H9 (cell line): ENCODE measurements around the gene CDK8. TPM values are rescaled to one million over a fixed set of nuclear protein-coding genes. Genes with fewer than 3 reads are reported as not detected.
A peak's percentile ranks its signal among the peaks of the same experiment; 100 is the strongest.

Experiments
- DNase-seq: peaks from one replicate; pipeline ENCODE4 v3.0.0-alpha.2; 2017
- H2AFZ ChIP-seq: one replicate; pipeline ENCODE4 v1.6.1; 2013; ENCODE audit warnings: mild to moderate bottlenecking, low read length, control low read depth, moderate library complexity
- H2AK5ac ChIP-seq: 2 replicates; pipeline ENCODE4 v1.6.1; 2013; ENCODE audit warnings: low read length, control low read depth, mixed read lengths; ENCODE audit not compliant: insufficient read length
- H2BK120ac ChIP-seq: one replicate; pipeline ENCODE4 v1.6.1; 2013; ENCODE audit warnings: low read depth, mild to moderate bottlenecking, low read length, control low read depth, inconsistent platforms; ENCODE audit not compliant: poor library complexity, severe bottlenecking
- H2BK12ac ChIP-seq: 2 replicates; pipeline ENCODE4 v1.6.1; 2013; ENCODE audit warnings: low read length, control low read depth, mixed read lengths, low read depth; ENCODE audit not compliant: insufficient read length
- H2BK15ac ChIP-seq: 2 replicates; pipeline ENCODE4 v1.6.1; 2013; ENCODE audit warnings: low read depth, low read length, control low read depth
- H2BK20ac ChIP-seq: one replicate; pipeline ENCODE4 v1.6.1; 2013; ENCODE audit warnings: low read depth, mild to moderate bottlenecking, low read length, control low read depth, inconsistent platforms; ENCODE audit not compliant: poor library complexity, severe bottlenecking
- H2BK5ac ChIP-seq: 2 replicates; pipeline ENCODE4 v1.6.1; 2013; ENCODE audit warnings: low read length, control low read depth, mixed read lengths; ENCODE audit not compliant: insufficient read length
- H3K14ac ChIP-seq: 2 replicates; pipeline ENCODE4 v1.6.1; 2013; ENCODE audit warnings: low read length, control low read depth; ENCODE audit not compliant: insufficient read depth
- H3K18ac ChIP-seq: 2 replicates; pipeline ENCODE4 v1.6.1; 2013; ENCODE audit warnings: low read depth, mild to moderate bottlenecking, mixed read lengths, low read length, control low read depth; ENCODE audit not compliant: insufficient read length
- H3K23ac ChIP-seq: 2 replicates; pipeline ENCODE4 v1.6.1; 2013; ENCODE audit warnings: low read length, control low read depth, mixed read lengths, low read depth; ENCODE audit not compliant: insufficient read length
- H3K23me2 ChIP-seq: 2 replicates; pipeline ENCODE4 v1.6.1; 2013; ENCODE audit warnings: low read depth, mild to moderate bottlenecking, mixed read lengths, low read length, control low read depth; ENCODE audit not compliant: insufficient read length, poor library complexity, severe bottlenecking
- H3K27ac ChIP-seq: 2 replicates; pipeline ENCODE4 v1.5.1; 2013; ENCODE audit warnings: low read length, control low read depth, mixed read lengths, low read depth; ENCODE audit not compliant: insufficient read length
- H3K27me3 ChIP-seq: 2 replicates; pipeline ENCODE4 v1.6.1; 2013; ENCODE audit warnings: low read length, control low read depth, inconsistent platforms; ENCODE audit not compliant: insufficient read depth
- H3K4ac ChIP-seq: 2 replicates; pipeline ENCODE4 v1.6.1; 2013; ENCODE audit warnings: low read depth, mild to moderate bottlenecking, control low read depth, inconsistent platforms, low read length, moderate library complexity
- H3K4me1 ChIP-seq: 2 replicates; pipeline ENCODE4 v1.6.1; 2013; ENCODE audit warnings: low read length, control low read depth, inconsistent platforms; ENCODE audit not compliant: insufficient read depth
- H3K4me2 ChIP-seq: 2 replicates; pipeline ENCODE4 v1.6.1; 2013; ENCODE audit warnings: low read length, control low read depth, mixed read lengths; ENCODE audit not compliant: insufficient read length, insufficient read depth
- H3K56ac ChIP-seq: 2 replicates; pipeline ENCODE4 v1.6.1; 2013; ENCODE audit warnings: low read depth, mild to moderate bottlenecking, mixed read lengths, low read length, control low read depth; ENCODE audit not compliant: insufficient read length
- H3K79me1 ChIP-seq: 2 replicates; pipeline ENCODE4 v1.6.1; 2013; ENCODE audit warnings: low read depth, mild to moderate bottlenecking, moderate library complexity, low read length, control low read depth, inconsistent platforms; ENCODE audit not compliant: insufficient read depth, poor library complexity, severe bottlenecking
- H3K79me2 ChIP-seq: 2 replicates; pipeline ENCODE4 v1.6.1; 2013; ENCODE audit warnings: low read length, control low read depth, inconsistent platforms; ENCODE audit not compliant: insufficient read depth
- H3K9ac ChIP-seq: 2 replicates; pipeline ENCODE4 v1.6.1; 2013; ENCODE audit warnings: low read length, control low read depth, mixed read lengths; ENCODE audit not compliant: insufficient read length; ENCODE audit errors: extremely low read depth
- H3K9me3 ChIP-seq: one replicate; pipeline ENCODE4 v1.6.1; 2013; ENCODE audit warnings: low read depth, low read length, inconsistent platforms; ENCODE audit not compliant: control insufficient read depth
- H3T11ph ChIP-seq: one replicate; pipeline ENCODE4 v1.6.1; 2013; ENCODE audit warnings: mild to moderate bottlenecking, low read length, control low read depth, inconsistent platforms
- H4K20me1 ChIP-seq: one replicate; pipeline ENCODE4 v1.6.1; 2013; ENCODE audit not compliant: control insufficient read depth, insufficient read length, insufficient read depth
- H4K5ac ChIP-seq: 2 replicates; pipeline ENCODE4 v1.6.1; 2013; ENCODE audit warnings: low read depth, mild to moderate bottlenecking, mixed read lengths, low read length, control low read depth; ENCODE audit not compliant: insufficient read length
- H4K8ac ChIP-seq: replicated peaks from 2 replicates; pipeline ENCODE4 v1.6.1; 2013; ENCODE audit warnings: low read length, control low read depth, mixed read lengths, low read depth; ENCODE audit not compliant: insufficient read length
- H4K91ac ChIP-seq: 2 replicates; pipeline ENCODE4 v1.6.1; 2013; ENCODE audit warnings: low read depth, mild to moderate bottlenecking, moderate library complexity, mixed read lengths, low read length, control low read depth; ENCODE audit not compliant: insufficient read length
- H3K27ac Mint-ChIP-seq, 3 experiments: 2 replicates in 2 of 3; 3 replicates in 1 of 3; pipeline ENCODE4 v1.8.0; 2020 to 2021; ENCODE audit warnings: mixed read lengths in 3 of 3, mild to moderate bottlenecking in 1 of 3, moderate library complexity in 1 of 3
- H3K27me3 Mint-ChIP-seq: 2 replicates; pipeline ENCODE4 v1.8.0; 2021; ENCODE audit warnings: low read depth, mild to moderate bottlenecking, moderate library complexity, mixed read lengths
- H3K36me3 Mint-ChIP-seq, 3 experiments: 2 replicates in 2 of 3; 3 replicates in 1 of 3; pipeline ENCODE4 v1.8.0; 2020 to 2021; ENCODE audit warnings: low read depth in 3 of 3, mixed read lengths in 3 of 3; ENCODE audit not compliant: insufficient read depth in 1 of 3
- H3K4me1 Mint-ChIP-seq, 2 experiments: 2 replicates each; pipeline ENCODE4 v1.8.0; 2020; ENCODE audit warnings: mixed read lengths in 2 of 2
- H3K4me3 Mint-ChIP-seq, 2 experiments: 2 replicates in 1 of 2; 3 replicates in 1 of 2; pipeline ENCODE4 v1.8.0; 2020 to 2021; ENCODE audit warnings: mild to moderate bottlenecking in 2 of 2, mixed read lengths in 2 of 2, moderate library complexity in 1 of 2
- H3K9me3 Mint-ChIP-seq, 2 experiments: 2 replicates in 1 of 2; 3 replicates in 1 of 2; pipeline ENCODE4 v1.8.0; 2020; ENCODE audit warnings: mild to moderate bottlenecking in 2 of 2, mixed read lengths in 2 of 2, moderate library complexity in 1 of 2
- WGBS: extraction: QIAGEN DNeasy Blood & Tissue Kit; methylation state at CpG from one replicate; pipeline ENCODE4 v1.1.7; 2013; ENCODE audit warnings: missing lambda C conversion rate, low lambda C conversion rate, mixed read lengths; ENCODE audit not compliant: insufficient read length; ENCODE audit errors: extremely low coverage; 5-methylcytosine and 5-hydroxymethylcytosine counted together
- total RNA-seq: library from RNA; stranded (reverse); gene quantifications from 2 replicates; pipeline ENCODE4 v1.2.1, GENCODE V29; 2021
- TF ChIP-seq, protein P1 (sequence below): fragments of 200-600 bp; sonication (generic); conservative IDR thresholded peaks from 3 replicates; pipeline ENCODE4 v1.8.0; 2021; ENCODE audit warnings: antibody characterized with exemption, mild to moderate bottlenecking

CDK8 gene
- total RNA-seq, 1 experiment from 2014 or later: 18.1 TPM

DNA sequence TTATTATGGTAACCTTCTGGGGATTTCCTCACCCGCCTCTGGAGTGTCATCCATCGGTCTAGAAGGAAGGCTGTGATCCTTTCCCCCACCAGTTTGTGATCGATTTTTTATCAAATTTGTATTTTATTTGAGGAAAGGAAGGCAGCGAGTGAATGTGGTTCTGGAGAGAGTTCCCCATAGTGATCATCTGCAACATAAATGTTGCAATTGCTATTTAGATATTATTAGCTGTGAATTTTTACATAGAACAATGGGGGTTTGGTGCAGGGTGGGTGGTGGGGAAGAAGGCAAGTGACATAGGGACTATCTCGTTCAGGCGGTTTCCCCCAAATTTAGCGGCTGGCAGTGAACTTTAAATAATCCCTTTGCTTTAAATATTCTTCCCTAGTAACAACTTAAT lies 1.2 kb downstream of the CDK8 start:
- peak overlapping the region; percentile 98 for H3K4me2 ChIP-seq
- no peak overlapping the region for H2BK5ac ChIP-seq
- H3K14ac ChIP-seq: no peak overlapping the region
- H3K4me1 ChIP-seq: no peaks in the 10 kb centered on the region
- H3T11ph ChIP-seq: no peak overlapping the region
- H2AFZ ChIP-seq: no peak overlapping the region
- Mint-ChIP-seq H3K27me3 (peaks cover 2% of the 10 kb centered on the region), H3K4me1 (peaks cover 22% of the 10 kb centered on the region in 2 experiments), H3K27ac (peak overlapping the region in 2 of 3 experiments; percentile 87 to 91; a peak in 5 of 7 replicates), H3K9me3 (no peaks in the 10 kb centered on the region), H3K4me3 (peak overlapping the region; percentile 76 to 91), H3K36me3 (no peaks in the 10 kb centered on the region)
- H2AK5ac ChIP-seq: no peak overlapping the region
- H3K9ac ChIP-seq: peak overlapping the region; percentile 75
- no peak overlapping the region for H4K91ac ChIP-seq
- no peak overlapping the region for H2BK12ac ChIP-seq
- H3K18ac ChIP-seq: no peak overlapping the region
- peaks cover 10% of the 10 kb centered on the region for H3K79me1 ChIP-seq
- H3K27me3 ChIP-seq: peaks cover under 1% of the 10 kb centered on the region; the same call in 1 of the 2 replicates
- no CpG with 5 or more reads among the region's 7 CpGs for WGBS
- no peak for DNase-seq
- no peak overlapping the region for H3K27ac ChIP-seq
- no peak overlapping the region for H3K56ac ChIP-seq
- H3K9me3 ChIP-seq: no peaks in the 10 kb centered on the region
- no peak overlapping the region for H4K5ac ChIP-seq
- H4K8ac ChIP-seq: no peak overlapping the region
- H3K79me2 ChIP-seq: peaks cover 20% of the 10 kb centered on the region; the same call in 1 of the 2 replicates
- no peak overlapping the region for H2BK20ac ChIP-seq
- no peak overlapping the region for H3K23ac ChIP-seq
- H3K4ac ChIP-seq: no peak overlapping the region
- no peak overlapping the region for H2BK15ac ChIP-seq
- peaks cover 6% of the 10 kb centered on the region for H3K23me2 ChIP-seq
- no peak overlapping the region for H2BK120ac ChIP-seq
- H4K20me1 ChIP-seq: no peaks in the 10 kb centered on the region
- TF ChIP-seq, protein P1, sequence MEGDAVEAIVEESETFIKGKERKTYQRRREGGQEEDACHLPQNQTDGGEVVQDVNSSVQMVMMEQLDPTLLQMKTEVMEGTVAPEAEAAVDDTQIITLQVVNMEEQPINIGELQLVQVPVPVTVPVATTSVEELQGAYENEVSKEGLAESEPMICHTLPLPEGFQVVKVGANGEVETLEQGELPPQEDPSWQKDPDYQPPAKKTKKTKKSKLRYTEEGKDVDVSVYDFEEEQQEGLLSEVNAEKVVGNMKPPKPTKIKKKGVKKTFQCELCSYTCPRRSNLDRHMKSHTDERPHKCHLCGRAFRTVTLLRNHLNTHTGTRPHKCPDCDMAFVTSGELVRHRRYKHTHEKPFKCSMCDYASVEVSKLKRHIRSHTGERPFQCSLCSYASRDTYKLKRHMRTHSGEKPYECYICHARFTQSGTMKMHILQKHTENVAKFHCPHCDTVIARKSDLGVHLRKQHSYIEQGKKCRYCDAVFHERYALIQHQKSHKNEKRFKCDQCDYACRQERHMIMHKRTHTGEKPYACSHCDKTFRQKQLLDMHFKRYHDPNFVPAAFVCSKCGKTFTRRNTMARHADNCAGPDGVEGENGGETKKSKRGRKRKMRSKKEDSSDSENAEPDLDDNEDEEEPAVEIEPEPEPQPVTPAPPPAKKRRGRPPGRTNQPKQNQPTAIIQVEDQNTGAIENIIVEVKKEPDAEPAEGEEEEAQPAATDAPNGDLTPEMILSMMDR: no peak
